GM18499 (cell line): ENCODE results near the gene SLC10A7.

Source experiments
- ATAC-seq: cut with Tn5 transposase; IDR thresholded peaks from one replicate; pipeline ENCODE4 v1.9.1; 2021; ENCODE audit warnings: moderate number of reproducible peaks; ENCODE audit not compliant: insufficient read depth, unreplicated experiment

Gene SLC10A7

DNA sequence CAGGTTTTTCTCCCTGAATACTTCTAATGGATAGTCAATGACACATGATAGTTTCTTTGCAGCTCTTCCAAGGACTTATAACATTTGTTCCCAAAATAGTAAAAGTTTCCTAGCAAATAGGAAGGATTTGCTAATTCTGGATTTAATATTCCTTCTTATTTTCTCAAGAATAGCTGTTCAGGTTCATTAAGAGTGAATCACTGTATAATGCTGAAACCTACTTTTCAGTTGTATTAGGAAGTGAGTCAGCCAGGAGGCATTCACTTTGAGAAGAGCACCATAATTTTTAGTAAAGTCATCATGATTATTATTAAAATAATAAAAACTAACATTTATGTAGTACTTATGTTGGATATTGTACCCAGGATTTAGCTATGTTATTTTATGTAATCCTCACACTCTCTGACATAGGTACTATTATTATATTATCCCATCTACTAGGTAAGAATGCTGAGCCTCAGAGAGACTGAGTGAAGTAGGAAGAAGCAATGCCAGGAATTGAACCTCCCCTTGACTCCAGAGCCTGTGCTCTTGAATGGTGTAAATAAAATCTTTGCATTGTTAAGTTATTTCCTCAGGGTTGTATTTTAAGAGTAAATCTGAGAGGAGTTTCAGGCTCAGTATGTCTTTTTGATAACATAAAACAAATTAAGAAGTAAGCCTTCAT, 192.6 kb downstream of the SLC10A7 start:
- no peak for ATAC-seq

DNA sequence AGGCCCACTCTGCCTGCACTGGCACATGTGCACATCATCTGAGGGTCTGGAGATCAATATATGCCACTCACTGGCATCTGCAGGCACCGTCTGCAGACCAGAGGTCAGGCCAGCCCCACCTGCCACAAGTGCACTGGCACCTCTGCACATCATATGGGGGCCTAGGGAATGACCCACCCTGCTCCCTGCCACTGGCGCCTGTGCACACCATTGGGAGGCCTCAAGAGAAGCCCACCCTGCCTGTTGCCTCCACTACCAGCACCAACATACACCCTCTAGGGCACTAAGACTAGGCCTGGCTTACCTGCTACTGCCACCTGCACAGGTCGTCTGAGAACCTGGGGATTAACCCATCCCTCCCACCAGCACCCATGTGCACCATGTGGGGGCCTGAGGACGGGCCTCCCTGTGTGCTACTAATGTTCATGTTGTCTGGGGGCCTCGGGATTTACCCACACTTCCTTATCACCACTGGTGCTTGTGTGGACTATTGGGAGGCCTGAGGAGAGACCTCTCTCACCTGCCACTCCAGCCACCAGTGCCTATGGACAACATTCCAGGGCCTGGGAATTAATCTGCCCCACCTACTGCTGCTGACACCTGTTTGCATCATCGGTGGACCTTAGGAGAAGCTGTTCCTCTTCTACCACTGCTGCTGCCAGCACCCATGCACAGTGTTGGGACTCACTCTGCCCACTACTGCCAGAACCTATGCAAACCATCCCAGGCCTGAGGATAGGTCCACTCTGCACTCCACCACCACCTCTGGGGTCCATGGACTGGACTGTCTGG, 193.7 kb downstream of the SLC10A7 start:
- ATAC-seq: no peak

DNA sequence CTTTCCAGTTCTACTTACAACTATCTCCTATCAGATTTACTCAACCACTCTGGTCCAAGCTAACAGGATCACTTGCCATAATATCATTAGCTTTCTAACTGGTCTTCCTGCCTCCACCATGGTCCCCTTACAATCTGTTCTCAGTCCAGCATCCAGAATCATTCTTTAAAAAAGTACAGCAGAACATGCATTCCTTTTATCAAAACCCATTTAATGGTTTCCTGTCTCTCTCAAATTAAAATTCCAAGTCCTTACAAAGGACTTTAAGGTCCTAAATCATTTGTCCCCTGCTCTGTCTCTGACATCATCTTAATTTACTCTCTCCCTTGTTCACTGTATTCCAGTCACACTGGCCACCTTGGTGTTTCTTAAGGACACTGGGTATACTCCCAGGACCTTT, 202.8 kb downstream of the SLC10A7 start:
- ATAC-seq: no peak

DNA sequence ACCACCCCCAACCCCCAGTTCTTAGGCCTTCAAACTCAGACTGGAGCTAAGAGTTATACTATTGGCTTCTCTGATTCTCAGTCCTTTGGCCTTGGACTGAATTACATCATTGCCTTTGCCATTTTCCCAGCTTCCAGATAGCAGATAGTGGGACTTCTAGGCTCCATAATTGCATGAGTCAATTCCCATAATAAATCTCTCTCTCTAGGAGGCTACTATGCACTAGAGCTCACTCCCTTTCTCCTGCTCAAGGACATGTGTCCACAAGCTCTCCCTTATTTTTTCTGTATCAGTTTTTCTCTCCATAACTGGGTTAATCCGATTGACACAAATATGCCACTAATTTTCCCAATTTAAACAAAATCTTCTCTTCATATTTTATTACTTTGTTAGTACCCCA, 204.0 kb downstream of the SLC10A7 start:
- ATAC-seq: no peak

DNA sequence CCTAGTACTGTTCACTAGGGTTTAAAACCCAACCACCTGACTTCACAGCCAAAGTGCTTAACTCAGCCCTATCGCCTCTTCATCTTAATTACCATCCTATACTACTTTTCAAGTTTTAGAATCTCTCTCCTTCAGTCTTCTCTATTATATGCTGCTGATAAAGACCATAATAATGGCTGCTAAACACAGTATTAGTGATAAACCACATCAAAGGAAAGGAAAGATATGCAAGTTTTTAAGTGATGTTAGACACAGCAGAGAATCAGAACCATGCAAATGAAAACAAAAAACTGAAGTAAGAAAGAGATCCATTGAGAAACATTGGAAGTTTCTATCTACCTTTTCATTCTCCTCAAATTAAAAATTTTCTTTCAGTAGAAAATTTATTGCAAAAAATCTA, 206.6 kb downstream of the SLC10A7 start:
- ATAC-seq: no peak

DNA sequence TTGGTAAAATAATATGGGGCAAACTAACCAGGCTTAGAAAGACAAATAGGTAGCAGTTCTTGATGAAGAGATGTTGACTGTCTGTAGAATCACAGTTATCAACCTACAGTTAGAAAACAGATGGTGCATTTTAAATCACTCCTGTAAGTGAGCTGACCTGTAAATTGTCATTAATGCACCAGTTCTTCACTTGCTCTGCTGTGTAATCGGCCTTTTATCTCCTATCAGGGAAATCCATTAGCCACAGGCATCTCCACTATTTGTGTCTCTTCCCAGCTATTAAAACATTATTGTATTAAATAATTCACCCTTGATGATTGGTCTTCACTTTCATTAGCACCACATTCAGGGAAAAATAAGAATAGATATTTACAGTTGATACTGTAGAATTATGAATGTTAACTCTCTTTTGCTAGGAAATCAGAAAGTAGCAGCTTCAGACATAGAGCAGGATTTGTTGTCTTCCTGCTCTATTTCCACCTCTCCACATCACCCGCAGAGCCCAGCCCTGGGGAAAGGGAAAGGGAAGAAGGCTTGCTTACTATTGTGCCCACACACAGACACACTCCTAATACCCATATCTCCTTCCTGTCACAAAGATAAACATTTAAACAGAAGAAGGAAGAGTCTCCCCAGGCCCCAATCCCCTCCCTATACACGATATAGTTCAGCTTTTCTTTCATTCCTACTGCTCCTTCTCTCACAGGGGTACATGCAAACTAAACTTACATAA, 210.3 kb downstream of the SLC10A7 start:
- ATAC-seq: no peak

DNA sequence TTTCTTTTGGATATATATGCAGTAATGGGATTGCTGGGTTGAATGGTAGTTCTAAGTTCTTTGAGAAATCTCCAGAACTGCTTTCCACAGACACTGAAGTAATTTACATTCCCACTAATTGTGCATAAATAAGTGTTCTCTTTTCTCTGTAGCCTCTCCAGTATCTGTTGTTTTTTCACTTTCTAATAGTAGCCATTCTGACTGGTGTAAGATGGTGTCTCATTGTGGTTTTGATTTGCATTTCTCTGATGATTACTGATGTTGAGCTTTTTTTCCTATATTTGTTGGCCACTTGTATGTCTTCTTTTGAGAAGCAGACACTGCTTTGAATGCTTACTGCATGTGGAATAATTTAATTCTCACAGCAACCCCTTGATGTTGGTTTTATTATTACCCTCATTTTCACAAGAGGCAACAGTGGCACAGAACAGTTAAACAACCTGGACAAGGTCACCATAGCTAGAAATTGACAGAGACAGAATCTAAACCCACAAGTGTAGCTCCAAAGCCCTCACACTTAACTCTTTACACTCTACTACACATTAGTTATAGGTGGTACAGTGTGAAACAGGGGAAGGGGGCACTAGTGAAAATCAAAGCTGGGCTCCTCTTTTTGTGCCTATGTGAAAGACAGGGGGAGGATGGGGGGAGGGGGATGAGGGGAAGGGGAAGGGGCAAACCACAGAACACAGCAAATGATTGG, 211.3 kb downstream of the SLC10A7 start:
- ATAC-seq: peak; percentile 90

DNA sequence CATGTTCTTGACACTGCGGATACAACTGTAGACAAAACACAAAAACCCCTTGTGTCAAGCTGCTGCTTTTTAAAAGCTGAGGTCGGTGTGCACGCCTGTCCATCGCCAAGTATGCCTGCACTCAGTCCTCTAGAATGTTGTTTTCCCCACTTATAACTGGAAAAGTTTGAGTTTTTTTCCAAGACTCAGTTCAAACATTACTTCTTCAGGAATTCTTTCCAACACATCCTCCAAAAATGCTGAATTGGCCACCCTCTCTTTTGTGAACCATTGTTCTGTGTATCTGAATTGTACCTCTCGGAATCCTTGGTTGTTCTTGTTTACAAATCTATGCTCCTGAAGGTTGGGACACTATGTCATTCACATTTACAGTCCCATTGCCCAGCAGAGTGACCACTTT, 212.8 kb downstream of the SLC10A7 start:
- no peak for ATAC-seq

DNA sequence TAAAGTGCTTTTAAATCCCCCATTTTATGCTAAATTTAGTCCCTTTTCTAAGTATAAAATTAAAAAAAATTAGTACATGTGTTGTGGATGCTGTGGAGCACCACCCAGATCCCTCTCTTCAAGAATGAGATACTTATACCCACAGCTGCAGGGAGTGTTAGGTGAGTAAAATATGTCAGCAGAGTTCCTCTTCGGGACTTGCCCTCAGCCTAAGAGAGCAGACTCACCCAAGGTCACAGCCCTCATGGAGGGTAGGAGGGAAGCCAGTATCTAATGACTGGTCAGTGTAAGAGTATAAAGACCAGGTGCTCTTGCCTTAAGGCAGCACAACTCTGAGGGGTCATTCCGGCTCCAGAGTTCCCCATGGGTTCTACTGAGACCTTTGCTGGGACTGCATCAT, 218.9 kb downstream of the SLC10A7 start:
- ATAC-seq: no peak

DNA sequence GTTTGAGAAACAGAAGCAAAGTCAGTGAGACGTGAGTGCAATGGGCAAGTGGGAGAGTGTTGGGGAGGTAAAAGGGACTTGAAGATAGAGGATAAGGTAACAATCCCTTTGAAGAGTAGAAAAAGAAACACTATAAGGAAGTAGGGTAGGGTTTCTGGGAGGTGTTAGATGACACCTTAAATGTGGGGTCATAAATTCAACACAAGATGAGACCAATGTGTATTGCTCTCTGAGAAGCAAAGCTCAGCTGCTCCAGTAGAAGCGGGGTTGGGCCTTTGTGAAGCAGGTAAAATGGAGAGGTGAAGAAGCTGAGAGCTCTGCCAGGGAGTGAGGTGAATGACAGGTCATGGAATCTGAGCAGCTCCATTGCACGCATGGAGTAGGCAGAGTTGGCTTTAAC, 222.1 kb downstream of the SLC10A7 start:
- no peak for ATAC-seq

DNA sequence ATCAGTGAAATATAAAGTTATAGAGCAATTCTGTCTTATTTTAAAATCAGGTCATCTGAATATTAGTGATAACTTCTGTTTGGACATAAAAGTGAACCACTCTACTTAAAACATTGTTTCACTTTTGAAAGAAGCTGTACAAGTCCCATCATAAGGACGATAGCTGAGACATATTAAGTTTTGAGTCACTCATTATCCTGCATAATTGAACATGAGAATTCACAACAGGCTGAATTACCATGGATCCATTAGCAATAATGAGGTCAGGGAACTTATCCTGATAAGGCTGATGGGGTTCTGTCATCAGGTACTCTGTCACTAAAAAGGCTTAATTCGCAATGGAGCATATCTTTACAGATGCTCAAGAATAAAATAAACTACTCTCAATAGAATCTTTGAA, 227.0 kb downstream of the SLC10A7 start:
- no peak for ATAC-seq

DNA sequence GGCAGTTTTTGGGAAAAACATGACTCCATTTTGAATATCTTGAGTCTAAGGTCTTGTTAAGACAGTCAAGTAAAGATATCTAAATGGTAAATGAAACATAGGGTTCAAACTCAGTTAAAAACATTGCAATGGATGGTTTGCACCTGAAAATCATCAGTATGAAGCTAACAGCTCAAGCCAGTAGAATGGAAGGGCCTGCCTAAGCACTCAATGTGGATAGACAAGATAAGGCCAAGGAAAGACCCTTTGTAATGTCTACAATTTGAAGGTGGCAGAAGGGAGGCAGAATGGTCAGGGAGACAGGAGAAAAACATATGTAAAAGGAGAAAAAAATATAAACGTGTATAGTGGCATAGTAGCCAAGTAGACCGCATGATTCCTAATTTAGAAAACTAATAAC, 229.2 kb downstream of the SLC10A7 start:
- ATAC-seq: no peak

DNA sequence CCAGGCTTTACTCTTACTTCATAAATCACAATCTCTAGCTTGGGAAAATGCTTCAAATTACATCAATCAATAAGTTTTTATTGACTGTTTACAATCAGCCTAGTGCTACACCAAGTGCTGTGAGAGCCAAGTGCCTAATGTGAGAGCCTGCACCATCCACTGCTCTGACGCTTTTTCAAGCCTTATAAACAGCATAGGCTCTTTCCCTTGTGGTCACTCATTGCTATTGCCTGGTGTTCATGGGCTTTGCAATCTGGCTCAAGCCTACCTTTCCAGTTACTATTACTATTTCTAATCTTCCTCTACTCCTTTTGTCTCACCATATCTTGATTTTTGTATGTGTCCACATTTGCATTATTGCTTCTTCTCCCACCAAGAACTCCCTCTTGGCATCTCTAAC, 230.4 kb downstream of the SLC10A7 start:
- ATAC-seq: no peak

DNA sequence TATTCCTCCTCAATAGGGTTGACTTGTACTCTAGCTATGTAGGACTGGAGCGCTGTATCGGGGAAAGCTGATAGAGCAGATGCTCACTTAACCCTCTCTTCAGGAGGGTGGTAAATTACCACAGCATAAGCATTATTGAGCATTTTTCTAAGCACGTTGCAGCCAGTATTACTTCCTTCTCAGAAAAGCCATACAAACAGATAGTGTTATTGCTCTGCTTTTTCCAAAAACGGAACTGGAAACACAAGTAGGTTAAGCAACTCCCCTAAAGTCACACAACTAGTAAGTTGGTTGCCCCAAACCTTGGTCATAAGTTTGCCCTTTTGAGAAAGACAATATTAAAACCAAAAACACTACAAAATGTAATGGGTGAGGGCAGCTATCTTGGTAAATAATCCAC, 233.5 kb downstream of the SLC10A7 start:
- no peak for ATAC-seq

DNA sequence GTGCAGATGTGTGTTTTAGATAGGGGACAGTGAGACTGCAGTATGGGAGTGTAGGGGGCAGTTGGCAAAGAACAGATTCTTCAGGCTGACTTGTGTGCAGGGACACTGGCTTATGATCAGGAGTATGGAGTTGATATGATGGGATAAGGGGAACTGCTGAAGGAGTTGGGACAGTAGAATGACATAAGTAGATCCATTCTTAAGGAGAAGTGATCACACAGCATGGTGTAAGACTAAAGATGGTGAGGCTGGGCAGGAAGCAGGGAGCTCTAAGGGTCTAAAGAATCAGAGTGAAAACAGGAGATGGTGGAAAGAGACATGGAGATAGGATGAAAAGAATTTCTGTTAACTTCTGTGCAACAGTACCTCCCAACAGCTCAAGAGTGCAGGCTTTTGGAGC, 236.7 kb downstream of the SLC10A7 start:
- ATAC-seq: no peak

DNA sequence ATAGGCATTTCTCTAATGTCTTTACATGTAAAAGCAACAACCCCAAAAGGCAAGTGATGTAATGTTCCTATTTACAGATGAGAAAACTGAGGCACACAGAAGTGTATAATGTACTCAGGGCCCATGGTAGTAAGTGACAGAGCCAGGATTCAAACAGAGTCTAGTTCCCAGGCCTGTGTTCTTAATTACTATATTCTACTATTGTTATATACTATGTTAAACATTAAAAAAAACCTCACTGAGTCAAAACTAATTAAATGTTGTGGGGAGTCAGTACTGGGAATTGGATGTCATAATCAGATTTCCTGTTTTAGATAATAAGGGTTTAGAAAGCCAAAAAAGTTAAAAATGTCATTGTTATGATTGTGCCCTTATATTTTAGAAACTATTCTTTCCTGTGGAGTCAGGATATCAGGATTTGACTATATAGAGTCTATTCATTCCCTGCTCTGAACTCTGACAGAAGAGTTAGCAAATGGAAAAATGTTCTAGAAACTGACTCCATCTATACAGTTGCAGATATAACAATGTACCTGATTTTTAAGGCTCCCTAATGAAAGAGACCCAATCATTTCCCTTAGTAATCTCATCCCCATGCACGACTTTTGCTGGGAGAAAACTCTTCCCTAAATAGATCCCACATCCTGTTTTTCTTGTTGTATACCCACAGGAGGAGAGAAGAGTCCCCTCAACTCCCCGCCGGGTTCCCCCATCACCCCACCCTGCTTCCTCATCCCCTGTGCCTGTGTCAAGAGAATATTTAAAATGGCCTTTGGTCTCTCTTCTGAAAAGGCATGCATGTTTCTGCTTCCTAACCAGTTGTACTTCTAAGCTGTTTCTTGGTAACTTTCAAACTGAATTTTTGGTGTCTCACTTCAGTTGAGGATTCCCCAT, 237.7 kb downstream of the SLC10A7 start:
- ATAC-seq: no peak

DNA sequence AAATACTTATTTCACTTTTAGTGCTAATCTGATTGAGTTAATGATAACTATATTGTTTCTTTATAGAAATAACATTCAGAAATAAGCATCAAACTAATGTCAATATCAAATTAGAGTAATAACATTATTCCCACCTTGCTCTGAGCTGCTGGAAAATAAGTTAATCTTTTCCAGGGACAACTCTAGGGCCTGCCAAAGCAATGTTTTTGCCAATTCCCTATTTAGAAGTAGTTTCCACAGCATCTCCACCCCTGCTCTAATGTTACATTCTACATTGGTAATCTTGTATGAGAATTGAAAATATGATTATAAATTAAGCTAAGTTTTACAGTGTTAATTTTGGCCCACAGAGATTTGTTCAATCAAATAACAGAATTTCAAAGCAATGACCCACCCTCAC, 239.1 kb downstream of the SLC10A7 start:
- no peak for ATAC-seq

DNA sequence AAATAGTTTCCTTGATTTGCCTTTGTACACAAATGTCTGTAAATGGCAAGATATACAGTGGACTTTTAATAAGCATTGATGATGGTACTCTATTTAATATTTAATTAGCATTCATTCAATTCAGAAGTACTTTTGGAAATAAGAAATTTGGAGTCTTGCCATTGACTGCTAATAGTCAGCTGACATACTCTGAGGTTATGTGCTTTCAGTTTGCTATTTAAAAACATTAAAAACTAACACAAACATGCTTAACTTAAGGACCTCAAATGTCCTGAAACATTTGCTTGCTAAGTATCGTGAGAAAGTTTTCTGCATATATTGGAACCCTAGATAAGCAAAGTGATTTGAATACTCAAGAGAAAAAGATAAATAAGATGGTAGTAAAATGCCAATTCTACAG, 242.8 kb downstream of the SLC10A7 start:
- ATAC-seq: no peak

DNA sequence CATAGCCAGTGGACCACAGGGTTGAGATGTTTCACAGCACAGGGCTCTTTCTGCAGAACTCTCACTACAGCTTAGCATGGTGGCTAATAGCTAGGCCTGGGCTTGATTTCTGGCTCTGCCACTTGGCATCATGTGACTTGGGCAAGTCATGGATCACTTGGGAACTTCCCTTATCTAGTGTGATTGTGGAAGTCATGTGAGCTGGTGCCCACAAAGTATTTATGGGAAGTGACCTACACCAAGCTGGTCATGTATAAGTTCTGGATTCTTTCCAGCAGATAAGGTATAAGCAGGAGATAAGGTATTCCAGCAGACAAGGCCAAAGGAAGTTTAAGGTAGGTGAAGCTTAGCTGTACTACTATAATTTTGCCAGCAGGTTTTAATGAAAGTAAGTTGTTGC, 246.4 kb downstream of the SLC10A7 start:
- ATAC-seq: no peak

DNA sequence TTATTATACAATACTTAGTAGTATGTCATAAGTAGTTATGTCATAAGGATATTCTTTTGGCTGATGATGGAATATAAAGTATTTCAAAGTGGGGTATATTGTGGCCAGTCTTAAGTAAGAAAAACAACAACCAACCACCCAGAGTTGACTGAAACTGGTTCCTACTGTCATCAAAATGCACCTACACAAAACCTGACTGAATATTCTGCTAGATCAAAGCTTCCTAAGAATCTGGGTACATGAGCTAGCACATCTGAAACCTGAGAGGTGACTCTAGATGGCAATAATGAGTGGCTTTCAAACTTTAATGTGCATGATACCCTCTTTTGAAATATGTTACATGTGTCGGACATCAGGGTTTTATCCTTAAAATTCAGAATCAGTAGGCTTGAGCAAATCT, 247.0 kb downstream of the SLC10A7 start:
- ATAC-seq: no peak
